Stimulated activated CD4-positive, alpha-beta T cell treated with anti-CD3 and anti-CD28 coated beads, TNF-alpha, amount 100 ng/mL, for 48 hours (primary cell): ENCODE measurements around the gene ANK2.
"Not testable (repeated sequence)": the region's sequence is repeated elsewhere in the genome, so short reads cannot be mapped to it uniquely, and the experiment has no call there.

ENCODE experiments used
- DNase-seq, 3 donors: peaks; one replicate each; pipeline ENCODE4 v3.0.0-alpha.2; 2020; ENCODE audit warnings: low read depth in 3 of 3

ANK2 gene

GRCh38 chr4:113209153-113209552 is 159.7 kb downstream of the ANK2 start:
- no peak for DNase-seq

- DNase-seq: no peak
These were observed 160.3 kb downstream of the ANK2 start for GRCh38 chr4:113209652-113210320.

GRCh38 chr4:113212613-113213012 is 163.2 kb downstream of the ANK2 start:
- DNase-seq: no peak

GRCh38 chr4:113221990-113222389 is 172.5 kb downstream of the ANK2 start:
- DNase-seq: no peak

GRCh38 chr4:113222471-113222870 is 173.0 kb downstream of the ANK2 start:
- no peak for DNase-seq

- no peak for DNase-seq
These were observed 173.5 kb downstream of the ANK2 start for GRCh38 chr4:113223001-113223400.

GRCh38 chr4:113232194-113232593 is 182.7 kb downstream of the ANK2 start:
- no peak for DNase-seq

- no peak for DNase-seq
These were observed 187.5 kb downstream of the ANK2 start for GRCh38 chr4:113236916-113237315.

- no peak for DNase-seq
These were observed 193.9 kb downstream of the ANK2 start for GRCh38 chr4:113243312-113243711.

GRCh38 chr4:113244747-113245146 is 195.3 kb downstream of the ANK2 start:
- DNase-seq: not testable (repeated sequence)

GRCh38 chr4:113248320-113248719 is 198.9 kb downstream of the ANK2 start:
- no peak for DNase-seq

GRCh38 chr4:113255628-113256027 is 206.2 kb downstream of the ANK2 start:
- DNase-seq: no peak

GRCh38 chr4:113256946-113257345 is 207.5 kb downstream of the ANK2 start:
- no peak for DNase-seq

- DNase-seq: no peak
These were observed 211.2 kb downstream of the ANK2 start for GRCh38 chr4:113260688-113261087.

GRCh38 chr4:113263274-113263673 is 213.8 kb downstream of the ANK2 start:
- no peak for DNase-seq

- DNase-seq: no peak
These were observed 221.3 kb downstream of the ANK2 start for GRCh38 chr4:113270520-113271319.

- DNase-seq: no peak
These were observed 223.1 kb downstream of the ANK2 start for GRCh38 chr4:113272523-113272922.

- DNase-seq: no peak
These were observed 224.3 kb downstream of the ANK2 start for GRCh38 chr4:113273721-113274220.

GRCh38 chr4:113276464-113277170 is 227.2 kb downstream of the ANK2 start:
- no peak for DNase-seq

GRCh38 chr4:113278324-113278934 is 229.0 kb downstream of the ANK2 start:
- DNase-seq: peak; percentile 41 to 74 (median 43)

GRCh38 chr4:113285501-113285900 is 236.0 kb downstream of the ANK2 start:
- DNase-seq: no peak

- DNase-seq: no peak
These were observed 238.8 kb downstream of the ANK2 start for GRCh38 chr4:113288257-113288656.
